Kasumi-1 (cell line): ENCODE results near the gene DNAH3.
"Not testable (repeated sequence)": the region's sequence is repeated elsewhere in the genome, so short reads cannot be mapped to it uniquely, and the experiment has no call there.

Source experiments
- DNase-seq, 2 experiments: peaks; one replicate each; lab custom pipeline; 2025; lab: John Stamatoyannopoulos, UW

The DNAH3 gene

DNA sequence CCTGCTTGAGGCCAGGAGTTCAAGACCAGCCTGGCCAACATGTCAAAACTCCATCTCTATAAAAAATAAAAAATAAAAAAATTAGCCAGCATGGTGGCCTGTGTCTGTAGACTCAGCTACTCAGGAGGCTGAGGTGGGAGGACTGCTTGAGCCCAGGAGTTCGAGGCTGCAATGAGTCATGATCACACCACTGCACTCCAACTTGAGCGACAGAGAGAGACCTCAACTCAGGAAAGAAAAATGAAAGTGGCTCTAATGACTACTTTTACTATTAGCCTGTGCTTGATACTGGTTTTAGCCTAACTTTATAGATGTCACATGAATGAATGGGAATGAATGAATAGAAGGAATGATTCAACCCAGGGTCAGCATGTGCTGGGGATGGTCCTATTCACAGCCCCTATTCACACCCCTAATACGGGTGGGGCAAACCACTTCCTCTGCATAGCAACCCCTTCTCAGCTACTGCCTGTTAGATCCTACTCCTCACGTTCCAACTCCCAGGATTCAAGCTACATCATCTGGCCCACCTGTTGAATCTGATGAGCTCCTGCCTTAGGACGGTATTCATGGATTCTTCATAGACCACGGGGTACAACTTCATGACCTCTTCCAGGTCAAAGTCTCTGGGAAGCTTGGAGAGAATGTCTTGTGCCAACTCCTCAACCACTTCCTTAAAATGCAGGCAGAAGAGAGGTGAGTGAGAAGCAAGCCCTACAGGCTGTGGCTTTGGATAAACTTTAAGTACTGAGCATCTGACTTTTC, 209.6 kb downstream of the DNAH3 start:
- peak; percentile 30 to 35 for DNase-seq

DNA sequence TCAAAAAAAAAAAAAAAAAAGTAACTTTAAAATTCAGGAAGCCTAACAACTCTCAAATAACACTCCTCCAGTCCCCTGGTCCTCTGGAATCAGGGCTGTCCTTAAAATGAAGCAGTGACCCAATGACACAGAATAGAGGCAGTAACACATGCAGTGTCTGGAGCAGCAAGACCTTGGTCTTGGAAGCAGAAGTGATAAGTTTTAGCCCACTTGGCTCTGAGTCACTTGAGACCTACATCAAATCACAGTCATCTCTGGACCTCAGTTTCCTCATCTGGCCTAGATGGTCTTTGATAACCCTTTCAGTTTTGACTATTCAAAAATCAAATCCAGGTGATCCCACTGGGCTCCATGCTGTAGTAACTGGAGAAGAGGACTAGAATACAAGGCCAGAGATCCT, 211.0 kb downstream of the DNAH3 start:
- DNase-seq = no peak

DNA sequence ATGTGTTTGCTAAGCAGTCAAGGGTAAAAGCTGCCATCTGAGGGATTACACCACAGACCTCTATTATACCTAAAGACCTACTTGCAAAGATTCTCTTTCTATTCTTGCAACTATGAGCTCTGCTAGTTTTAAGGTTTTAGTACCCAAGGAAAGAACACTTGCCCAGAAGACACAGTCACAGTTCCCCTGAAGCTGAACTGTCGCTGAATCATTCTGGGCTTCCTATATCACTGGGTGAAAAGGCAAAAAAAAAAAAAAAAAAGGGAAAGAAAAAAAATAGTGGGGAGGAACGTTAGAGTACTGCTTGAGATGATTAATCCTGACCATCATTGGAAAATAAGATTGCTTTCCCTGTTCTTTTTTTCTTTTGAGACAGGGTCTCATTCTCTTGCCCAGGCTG, 212.2 kb downstream of the DNAH3 start:
- DNase-seq = no peak

DNA sequence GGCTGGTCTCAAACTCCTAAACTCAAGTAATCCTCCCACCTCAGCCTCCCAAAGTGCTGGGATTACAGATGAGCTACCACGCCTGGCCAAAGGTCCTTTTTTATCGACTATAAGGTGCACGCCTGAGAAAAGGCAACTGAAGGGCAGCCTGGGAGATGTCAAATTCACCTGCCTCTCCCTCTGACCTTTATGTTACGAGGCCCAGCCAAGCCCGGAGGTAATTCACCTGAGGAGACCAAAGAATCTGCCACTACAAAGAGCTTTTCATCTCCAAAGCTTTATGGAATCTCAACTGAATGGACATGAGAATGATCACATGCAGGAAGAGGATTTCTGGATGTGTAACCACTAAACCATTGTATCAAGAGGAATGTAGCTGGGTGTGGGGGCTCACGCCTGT, 212.9 kb downstream of the DNAH3 start:
- no peak for DNase-seq

DNA sequence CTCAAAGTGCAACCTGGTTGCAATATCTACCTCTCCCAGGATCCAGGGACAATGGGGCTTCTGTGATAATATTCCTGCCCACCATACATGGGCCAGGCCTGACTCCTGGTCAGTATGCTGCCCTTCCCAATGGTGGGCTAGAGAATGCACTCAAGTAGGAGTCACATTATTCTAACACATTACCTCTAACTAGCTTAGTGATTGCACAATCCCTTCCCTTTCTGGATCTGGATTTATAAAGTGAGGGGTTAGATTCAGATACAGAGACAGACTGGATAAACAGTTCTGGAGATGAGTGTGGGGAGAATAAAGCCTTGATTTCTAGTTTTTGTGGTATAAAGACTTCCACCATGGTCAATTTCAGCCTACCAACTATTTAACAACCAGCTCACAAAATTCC, 217.1 kb downstream of the DNAH3 start:
- no peak for DNase-seq

DNA sequence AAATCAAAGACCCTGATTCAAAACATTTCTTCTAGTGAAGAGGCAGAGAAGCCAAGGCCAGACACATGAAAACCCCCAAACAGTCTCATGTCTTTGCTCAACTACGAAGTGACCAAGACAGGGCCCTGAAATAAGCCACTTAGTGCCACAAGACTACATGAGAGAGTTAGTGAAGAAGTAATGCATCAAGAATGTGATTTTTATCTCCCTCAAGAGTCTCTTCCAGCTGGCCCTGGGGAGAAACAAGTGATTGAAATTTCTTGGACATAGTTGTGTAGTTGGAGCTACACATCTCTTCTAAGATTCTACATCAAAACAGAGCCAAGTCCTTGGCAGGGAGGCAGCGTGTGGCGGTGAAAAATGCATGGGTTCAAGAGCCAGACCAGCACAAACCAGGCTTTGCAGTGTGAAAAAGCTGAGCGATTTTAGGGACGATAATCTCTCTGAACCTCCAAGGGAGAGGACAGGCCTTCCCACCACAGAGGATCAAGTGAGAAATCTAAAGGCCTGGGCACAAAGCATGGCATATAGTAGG, 219.5 kb downstream of the DNAH3 start:
- no peak for DNase-seq

DNA sequence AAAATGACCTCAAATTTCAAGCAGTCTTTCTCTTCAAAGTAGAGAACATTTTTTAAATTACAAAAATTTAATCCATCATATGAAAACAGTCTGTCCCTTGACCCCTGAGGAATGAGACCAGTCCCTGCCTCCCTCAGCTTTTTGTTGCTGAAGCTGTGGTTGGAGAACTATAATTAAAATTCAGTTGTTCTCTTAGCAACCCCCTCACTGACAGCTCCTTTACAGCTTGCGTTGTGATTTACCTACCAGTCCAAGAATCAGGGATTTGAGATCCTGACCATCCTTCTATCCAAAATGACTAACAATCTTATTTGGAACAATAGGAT, 220.3 kb downstream of the DNAH3 start:
- no peak for DNase-seq

DNA sequence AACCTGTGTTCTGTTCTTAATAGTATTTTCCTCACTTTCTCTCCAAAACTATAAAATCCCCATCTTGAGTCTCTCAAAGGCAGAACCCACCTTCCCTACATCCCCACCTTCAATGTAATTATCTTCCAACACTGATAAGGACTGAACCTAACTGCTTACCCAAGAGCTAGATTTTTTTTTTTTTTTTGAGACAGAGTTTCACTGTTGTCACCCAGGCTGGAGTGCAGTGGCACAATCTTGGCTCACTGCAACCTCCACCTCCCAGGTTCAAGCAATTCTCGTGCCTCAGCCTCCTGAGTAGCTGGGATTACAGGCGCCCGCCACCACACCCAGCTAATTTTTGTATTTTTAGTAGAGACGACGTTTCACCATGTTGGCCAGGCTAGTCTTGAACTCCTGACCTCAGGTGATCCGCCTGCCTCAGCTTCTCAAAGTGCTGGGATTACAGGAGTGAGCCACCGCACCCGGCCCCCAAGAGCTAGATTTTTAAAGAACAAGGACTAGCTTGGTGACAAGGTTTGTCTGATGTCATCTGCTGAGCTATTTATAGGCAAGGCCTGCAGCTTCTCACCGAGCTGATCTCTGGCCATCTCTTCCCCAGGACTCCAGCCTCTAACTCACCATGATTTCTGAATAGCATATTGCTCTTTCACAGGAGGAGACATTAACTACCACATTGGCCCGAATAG, 220.8 kb downstream of the DNAH3 start:
- not testable (repeated sequence) for DNase-seq

DNA sequence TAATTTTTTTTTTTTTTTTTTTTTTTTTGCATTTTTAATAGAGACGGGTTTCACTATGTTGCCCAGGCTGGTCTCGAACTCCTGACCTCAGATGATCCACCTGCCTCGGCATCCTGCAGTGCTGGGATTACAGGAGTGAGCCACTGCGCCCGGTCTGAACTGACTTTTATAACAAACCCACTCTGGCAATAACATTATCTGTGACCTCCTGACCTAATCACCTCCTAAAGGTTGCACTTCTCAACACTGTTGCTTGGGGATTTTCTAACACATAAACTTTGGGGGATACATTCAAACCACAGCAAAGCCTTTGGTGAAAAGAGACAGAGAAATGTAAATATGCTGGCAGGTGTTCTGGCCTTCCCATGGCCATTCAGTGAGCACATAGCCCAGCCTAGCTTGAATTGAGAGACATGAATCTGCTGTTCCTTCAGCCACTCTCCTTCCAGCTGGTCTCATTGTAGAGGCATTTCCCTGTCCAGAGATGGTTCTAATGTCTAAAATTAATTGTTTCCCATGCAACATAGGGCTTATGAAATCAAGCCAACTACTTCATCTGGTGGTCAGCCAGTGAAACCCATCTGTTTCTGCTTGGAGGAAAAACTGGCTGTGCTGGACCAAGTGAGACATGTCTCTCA, 221.8 kb downstream of the DNAH3 start:
- DNase-seq = no peak

DNA sequence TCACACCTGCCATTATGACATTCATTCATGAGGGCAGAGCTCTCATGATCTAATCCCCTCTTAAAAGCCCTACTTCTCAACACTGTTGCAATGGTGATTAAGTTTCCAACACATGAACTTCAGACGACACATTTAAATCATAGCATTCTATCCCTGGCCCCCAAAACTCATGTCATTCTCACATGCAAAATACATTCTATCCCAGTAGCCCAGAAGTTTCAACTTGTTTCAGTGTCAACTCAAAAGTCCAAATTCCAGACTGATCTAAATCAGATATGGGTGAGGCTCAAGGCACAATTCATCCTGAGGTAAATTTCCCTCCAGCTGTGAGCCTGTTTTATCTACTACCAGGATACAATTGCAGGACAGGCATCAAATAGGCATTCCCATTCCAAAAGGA, 224.9 kb downstream of the DNAH3 start:
- DNase-seq = no peak

DNA sequence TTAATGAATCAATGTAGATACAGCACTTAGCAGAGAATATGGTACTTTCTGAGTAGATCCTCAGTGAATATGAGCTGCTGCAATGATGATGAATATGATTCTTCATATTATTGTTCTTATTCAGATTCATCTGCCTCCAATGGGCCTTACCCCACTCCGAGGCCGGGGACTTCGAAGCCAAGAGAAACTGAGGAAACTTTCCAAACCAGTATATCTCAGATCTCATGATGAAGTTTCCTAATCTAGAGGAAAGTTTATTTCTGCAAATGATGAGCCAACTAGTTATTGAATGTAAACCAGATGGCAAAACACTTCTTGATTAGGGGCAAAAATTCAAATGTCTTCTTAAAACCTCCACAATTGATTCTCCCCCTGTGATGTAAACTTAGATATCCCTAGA, 226.8 kb downstream of the DNAH3 start:
- no peak for DNase-seq

DNA sequence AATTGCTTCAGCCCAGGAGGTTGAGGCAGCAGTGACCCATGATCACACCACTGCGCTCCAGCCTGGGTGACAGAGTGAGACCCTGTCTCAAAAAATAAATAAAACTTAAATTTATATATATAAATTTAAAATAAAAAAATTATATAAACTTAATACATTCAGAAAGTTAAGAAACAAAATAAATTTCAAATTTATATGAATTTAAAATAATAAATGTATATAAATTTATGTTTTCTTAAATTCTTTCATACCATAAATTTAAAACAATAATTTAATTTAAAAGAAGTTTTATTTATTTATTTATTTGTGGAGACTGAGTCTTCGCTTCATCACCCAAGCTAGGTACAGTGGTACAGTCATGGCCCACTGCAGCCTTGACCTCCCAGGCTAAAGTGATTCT, 229.8 kb downstream of the DNAH3 start:
- DNase-seq = no peak

DNA sequence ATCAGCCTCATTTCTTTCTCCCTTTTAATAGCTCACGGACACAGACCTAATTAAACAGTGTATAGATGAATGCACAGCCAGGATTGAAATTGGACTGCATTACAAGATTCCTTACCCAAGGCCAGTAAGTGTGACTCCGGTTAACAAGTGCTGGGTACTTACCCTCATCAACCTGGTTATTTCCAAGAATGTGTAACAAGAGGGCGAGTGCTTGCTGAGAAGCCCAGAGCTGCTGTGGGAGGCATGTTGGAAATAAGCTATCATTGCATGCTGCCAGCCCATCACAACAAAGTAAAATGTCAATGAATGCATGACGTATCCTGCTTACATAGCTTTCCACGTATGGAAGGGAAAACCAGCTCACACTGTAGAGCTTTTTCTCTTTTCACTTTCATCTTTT, 230.6 kb downstream of the DNAH3 start:
- DNase-seq = no peak

DNA sequence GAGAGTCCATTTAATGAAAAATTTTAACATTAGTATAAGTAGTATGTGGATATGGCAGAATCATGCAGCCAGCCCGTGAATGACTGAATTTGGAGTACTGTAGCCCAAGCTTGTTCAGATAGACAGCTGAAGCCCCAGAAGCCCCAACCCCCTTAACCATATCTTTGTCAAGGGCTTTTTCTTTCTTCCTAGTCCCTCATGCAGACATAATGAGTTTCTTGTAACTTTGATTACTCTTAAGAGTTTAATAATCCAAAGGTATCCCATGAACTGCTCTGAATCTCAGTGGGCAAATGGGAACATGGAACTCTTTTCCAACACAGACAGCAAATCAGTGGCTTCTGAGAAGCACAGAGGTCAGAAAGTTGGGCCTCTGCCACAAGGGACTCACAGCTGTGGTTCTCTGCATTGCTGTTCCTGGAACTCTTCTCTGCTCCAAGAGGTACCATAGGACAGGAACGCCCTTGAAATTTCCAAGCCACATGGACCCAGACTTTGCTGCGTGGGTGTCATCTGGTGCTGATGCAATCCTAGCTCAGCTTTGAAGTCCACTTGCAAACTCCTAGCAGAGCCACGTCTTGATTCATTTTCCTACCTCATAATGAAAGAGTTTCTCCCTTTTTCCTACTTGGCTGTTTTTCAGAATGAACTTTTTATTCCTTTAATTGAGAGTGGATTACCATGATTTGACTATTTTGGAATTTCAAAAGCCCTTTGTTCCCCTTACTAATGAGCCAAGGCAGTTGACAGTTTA, 232.0 kb downstream of the DNAH3 start:
- DNase-seq = no peak

DNA sequence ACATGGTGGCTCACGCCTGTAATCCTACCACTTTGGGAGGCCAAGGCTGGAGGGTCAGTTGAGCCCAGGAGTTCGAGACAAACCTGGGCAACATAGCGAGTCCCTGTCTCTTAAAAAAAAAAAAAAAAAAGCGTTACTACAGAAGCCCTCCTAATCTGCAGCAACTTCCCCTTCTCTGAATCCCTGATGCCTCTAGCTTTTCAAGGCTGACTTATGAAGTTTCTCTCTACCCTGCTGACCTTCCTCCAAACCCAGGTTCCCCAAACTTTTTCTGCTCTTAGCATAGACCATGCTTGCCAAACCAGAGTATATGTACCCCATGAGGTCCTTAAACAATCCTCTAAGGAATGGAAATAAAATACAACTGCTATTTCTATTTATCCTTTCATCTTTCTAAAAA, 233.7 kb downstream of the DNAH3 start:
- DNase-seq = peak; percentile 26 to 32

DNA sequence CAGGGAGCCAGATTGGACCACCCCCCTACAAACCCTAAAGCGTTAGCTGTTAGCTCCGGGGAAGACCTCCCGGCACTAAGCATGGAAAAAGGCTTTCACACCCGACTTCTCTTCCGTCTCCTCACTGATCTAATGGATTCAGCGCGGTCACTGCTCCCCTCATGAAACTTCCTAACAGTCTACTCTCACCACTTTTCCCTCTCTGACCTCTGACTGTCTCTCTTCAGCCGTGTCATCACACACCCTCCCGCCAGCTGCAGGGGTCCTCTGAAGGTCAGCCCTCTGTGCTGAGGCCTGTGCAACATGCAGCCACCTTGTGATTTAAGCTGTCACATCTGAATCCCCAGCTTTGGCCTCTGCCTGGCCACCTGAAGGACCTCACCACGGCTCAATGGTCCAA, 234.4 kb downstream of the DNAH3 start:
- DNase-seq = no peak

DNA sequence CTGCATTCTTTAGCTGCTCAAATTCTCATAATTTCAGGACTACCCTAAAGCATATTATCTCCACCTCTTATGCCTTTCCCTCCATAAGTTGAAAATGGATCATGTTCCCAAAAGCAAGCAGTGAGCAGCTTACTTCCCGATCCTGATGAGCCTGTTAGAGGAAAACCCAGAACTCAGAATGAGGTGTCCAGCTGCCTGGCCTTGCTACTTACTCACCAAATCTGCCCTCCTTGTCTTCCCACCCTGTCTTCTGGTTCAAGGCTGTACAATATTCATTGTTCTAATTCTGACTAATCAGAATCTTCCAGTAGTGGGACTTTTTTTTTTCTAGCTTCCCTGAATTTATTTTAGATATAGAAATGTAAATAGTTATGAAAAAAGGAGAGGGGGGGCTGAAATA, 239.3 kb downstream of the DNAH3 start:
- DNase-seq = no peak

DNA sequence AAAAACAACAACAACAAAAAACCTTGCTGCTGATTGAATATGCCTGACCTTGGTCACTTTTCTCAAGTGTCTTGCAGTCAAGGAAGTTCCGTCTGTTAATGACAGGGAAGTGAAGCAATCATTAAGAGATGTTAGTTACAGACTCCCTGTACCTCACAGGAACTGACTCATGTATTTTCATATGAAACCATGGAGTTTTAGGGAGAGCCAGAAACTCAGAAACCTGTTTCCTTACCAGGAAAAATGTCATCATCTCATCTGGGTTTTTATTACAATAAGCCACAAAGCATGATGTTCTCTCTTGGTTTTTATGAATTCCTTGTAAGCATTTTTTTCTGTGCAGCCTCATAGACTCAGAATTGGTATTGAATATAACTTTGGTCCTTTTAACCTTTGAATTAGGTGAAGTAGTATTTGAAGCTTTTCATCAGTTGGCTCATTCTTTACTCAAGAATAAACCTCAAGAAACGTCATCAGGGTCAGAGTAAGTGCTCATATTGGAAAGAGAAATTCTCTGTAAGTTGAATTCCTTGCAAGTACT, 239.8 kb downstream of the DNAH3 start:
- peak; percentile 75 to 80 for DNase-seq

DNA sequence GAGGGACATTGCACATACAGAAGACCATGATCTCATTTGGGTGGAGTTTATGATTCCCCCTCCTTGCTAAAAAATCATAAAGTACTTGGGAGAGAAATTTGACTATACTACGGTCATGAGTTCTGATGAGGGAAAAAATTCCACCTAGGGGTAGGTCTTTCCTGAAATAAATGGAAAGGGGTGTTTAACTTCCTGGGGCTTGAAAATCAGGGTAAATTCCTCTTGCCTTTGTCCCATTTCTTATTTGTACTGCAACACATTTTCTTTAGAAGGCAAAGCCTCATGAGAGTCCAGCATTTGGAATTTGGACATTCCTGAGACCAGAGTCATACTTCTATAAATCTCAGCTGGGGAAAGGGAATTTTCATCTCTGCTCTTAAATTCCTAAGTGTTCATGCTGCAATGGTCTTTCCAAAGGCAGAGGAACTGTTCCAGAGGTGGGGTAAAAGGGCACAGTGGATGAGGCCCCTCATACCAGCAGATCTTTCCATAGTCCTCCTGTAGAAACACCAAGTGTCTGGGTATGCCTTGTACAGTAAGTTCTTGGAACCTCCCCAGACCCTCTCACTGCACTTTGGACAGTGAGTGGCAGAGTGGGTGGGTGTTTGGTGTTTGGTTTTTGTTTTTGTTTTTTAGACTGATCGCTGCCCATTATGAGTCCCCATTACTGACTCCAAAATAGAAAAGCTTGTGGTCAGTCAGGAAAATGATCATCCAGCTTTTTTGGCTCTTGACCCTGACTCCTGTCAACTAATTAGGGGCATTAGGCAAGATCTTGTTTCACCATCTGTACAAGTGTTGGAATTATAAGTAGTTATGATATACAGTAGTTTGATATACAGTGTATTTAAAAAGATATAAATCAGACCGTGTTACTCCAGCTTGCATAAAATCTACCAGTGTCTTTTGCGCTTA, 244.0 kb downstream of the DNAH3 start:
- no peak for DNase-seq

DNA sequence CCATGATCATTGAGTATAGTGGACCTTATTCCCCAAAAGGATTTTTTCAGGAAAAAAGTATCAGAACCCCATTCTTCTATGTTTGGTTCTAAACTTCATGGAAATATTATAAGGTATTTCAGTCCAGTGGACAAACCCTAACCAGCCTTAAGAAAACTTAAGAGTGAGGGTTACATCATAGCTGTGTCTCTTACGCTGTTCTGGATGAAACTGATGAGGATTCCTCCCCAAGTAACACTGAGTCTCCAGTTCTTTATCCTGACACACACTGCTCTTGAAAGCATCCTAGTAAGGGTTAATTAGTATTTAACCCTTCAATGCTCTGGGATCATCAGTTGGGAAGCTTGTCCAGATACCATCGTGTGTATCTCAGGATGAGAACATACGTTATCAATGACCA, 245.1 kb downstream of the DNAH3 start:
- no peak for DNase-seq

DNA sequence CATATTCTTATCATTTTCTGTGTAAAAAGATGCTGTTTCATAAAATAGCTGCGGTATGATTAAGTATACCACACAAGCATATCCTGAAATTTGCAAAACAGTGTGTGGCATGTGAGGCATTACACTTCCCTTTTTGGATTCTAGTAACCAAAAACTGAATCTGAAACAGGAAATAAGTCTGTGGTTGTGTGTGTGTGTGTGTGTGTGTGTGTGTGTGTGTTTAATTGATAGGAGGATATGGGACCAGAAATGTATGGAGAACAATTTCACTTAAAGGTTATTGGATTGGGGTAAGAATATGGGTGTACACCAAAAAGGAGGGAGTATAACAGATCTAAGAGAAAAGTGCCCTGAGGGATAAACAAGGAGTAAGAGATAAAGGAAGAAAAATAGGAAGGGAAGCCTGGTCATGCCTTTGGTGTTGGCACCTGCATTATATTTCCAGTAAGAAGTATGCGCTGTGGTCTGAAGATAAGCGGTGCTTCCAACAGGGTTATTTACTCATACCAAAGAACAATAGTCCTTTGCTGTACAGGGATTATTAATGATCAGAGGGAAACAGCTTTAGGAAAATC, 246.1 kb downstream of the DNAH3 start:
- peak; percentile 73 to 79 for DNase-seq
